Panc1 (cell line): ENCODE data around the gene RIPOR3.

Source experiments
- POLR2AphosphoS5 ChIP-seq: IDR thresholded peaks from 2 replicates; pipeline ENCODE4 v1.6.1; 2012; ENCODE audit warnings: mild to moderate bottlenecking, low read depth, low read length, moderate library complexity
- SIN3A ChIP-seq: IDR thresholded peaks from 2 replicates; pipeline ENCODE4 v1.6.1; 2012; ENCODE audit warnings: low read depth, mild to moderate bottlenecking, low read length, moderate library complexity, borderline replicate concordance; ENCODE audit not compliant: insufficient read depth
- TCF7L2 ChIP-seq: IDR thresholded peaks from 2 replicates; pipeline ENCODE4 v1.6.1; 2011; ENCODE audit warnings: mild to moderate bottlenecking, low read depth, low read length, inconsistent platforms
- TF ChIP-seq, protein P1 (sequence below): fragments of 450-650 bp; IDR thresholded peaks from 2 replicates; pipeline ENCODE4 v1.5.1; 2017; ENCODE audit warnings: mild to moderate bottlenecking
- TF ChIP-seq, protein P2 (sequence below), 2 experiments: IDR thresholded peaks; 2 replicates each; pipeline ENCODE4 v1.6.1; 2011 to 2012; ENCODE audit warnings: low read depth in 2 of 2, control low read depth in 1 of 2, low read length in 1 of 2, mild to moderate bottlenecking in 1 of 2, moderate library complexity in 1 of 2; ENCODE audit not compliant: insufficient read depth in 1 of 2

DNA sequence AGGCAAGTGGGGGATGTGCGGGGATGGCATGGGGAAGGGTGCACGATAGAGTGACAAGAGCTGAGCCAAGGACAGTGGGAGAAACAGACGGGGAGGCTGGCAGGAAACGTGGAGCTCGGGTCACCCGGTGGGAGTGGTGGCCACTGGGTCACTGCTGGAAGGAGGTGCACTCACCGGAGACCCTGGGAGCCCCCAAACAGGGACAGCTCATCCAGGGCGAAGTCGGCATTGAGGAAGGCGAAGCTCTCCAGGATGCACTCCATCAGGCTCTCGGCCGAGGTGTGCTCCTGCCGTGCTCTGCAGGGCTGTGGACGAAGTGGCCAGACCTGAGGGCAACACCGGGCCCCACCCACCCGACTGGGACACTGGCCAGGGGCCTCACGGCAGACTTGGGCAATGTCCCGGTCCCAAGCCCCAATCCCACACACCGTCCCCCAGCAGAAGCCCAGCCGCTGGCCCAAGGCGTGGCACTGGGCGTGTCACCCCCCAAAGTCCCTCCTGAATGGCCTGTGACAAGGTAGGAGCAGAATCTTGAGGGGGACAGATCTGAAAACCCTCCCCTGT, 93.9 kb downstream of the RIPOR3 start:
- TF ChIP-seq, protein P1, sequence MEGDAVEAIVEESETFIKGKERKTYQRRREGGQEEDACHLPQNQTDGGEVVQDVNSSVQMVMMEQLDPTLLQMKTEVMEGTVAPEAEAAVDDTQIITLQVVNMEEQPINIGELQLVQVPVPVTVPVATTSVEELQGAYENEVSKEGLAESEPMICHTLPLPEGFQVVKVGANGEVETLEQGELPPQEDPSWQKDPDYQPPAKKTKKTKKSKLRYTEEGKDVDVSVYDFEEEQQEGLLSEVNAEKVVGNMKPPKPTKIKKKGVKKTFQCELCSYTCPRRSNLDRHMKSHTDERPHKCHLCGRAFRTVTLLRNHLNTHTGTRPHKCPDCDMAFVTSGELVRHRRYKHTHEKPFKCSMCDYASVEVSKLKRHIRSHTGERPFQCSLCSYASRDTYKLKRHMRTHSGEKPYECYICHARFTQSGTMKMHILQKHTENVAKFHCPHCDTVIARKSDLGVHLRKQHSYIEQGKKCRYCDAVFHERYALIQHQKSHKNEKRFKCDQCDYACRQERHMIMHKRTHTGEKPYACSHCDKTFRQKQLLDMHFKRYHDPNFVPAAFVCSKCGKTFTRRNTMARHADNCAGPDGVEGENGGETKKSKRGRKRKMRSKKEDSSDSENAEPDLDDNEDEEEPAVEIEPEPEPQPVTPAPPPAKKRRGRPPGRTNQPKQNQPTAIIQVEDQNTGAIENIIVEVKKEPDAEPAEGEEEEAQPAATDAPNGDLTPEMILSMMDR: no peak
- TF ChIP-seq POLR2AphosphoS5 (0 out of 2 replicates have a peak, but pooled peaks have one; percentile 17), SIN3A (no peak), TCF7L2 (no peak)
- TF ChIP-seq, protein P2, sequence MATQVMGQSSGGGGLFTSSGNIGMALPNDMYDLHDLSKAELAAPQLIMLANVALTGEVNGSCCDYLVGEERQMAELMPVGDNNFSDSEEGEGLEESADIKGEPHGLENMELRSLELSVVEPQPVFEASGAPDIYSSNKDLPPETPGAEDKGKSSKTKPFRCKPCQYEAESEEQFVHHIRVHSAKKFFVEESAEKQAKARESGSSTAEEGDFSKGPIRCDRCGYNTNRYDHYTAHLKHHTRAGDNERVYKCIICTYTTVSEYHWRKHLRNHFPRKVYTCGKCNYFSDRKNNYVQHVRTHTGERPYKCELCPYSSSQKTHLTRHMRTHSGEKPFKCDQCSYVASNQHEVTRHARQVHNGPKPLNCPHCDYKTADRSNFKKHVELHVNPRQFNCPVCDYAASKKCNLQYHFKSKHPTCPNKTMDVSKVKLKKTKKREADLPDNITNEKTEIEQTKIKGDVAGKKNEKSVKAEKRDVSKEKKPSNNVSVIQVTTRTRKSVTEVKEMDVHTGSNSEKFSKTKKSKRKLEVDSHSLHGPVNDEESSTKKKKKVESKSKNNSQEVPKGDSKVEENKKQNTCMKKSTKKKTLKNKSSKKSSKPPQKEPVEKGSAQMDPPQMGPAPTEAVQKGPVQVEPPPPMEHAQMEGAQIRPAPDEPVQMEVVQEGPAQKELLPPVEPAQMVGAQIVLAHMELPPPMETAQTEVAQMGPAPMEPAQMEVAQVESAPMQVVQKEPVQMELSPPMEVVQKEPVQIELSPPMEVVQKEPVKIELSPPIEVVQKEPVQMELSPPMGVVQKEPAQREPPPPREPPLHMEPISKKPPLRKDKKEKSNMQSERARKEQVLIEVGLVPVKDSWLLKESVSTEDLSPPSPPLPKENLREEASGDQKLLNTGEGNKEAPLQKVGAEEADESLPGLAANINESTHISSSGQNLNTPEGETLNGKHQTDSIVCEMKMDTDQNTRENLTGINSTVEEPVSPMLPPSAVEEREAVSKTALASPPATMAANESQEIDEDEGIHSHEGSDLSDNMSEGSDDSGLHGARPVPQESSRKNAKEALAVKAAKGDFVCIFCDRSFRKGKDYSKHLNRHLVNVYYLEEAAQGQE (IDR thresholded peaks at IDR 0.05; ENCODE audit: insufficient read depth in 1 of 2, low read depth in 2 of 2, low read length in 1 of 2): no peak
